LoVo (cell line): ENCODE data around the gene ADARB1.

Experiments used
- DNase-seq: peaks from one replicate; pipeline ENCODE4 v3.0.0-alpha.2; 2016; ENCODE audit warnings: low spot score

The ADARB1 gene

GRCh38 chr21:45039317-45040156 is 34.8 kb upstream of the ADARB1 start:
- no peak for DNase-seq

GRCh38 chr21:45040157-45040711 is 34.1 kb upstream of the ADARB1 start:
- DNase-seq: no peak

- DNase-seq: no peak
Measured at GRCh38 chr21:45040739-45041138, 33.6 kb upstream of the ADARB1 start.

GRCh38 chr21:45041351-45041805 is 33.0 kb upstream of the ADARB1 start:
- no peak for DNase-seq

GRCh38 chr21:45041984-45042663 is 32.3 kb upstream of the ADARB1 start:
- DNase-seq: no peak

GRCh38 chr21:45042664-45043161 is 31.7 kb upstream of the ADARB1 start:
- no peak for DNase-seq

GRCh38 chr21:45043541-45044020 is 30.8 kb upstream of the ADARB1 start:
- no peak for DNase-seq

GRCh38 chr21:45045481-45045880 is 28.9 kb upstream of the ADARB1 start:
- no peak for DNase-seq

GRCh38 chr21:45047257-45047656 is 27.1 kb upstream of the ADARB1 start:
- DNase-seq: no peak

- DNase-seq: no peak
Measured at GRCh38 chr21:45048026-45048698, 26.2 kb upstream of the ADARB1 start.

GRCh38 chr21:45048968-45049367 is 25.4 kb upstream of the ADARB1 start:
- no peak for DNase-seq

GRCh38 chr21:45049714-45050344 is 24.6 kb upstream of the ADARB1 start:
- no peak for DNase-seq

- DNase-seq: no peak
Measured at GRCh38 chr21:45050345-45050796, 24.0 kb upstream of the ADARB1 start.

- peak; percentile 46 for DNase-seq
Measured at GRCh38 chr21:45050797-45051489, 23.4 kb upstream of the ADARB1 start.

- DNase-seq: no peak
Measured at GRCh38 chr21:45051580-45052434, 22.6 kb upstream of the ADARB1 start.

- no peak for DNase-seq
Measured at GRCh38 chr21:45052960-45053359, 21.4 kb upstream of the ADARB1 start.

- DNase-seq: no peak
Measured at GRCh38 chr21:45053561-45054226, 20.7 kb upstream of the ADARB1 start.

- no peak for DNase-seq
Measured at GRCh38 chr21:45054227-45054926, 20.0 kb upstream of the ADARB1 start.
